Measurements from ENCODE around the gene CPLANE2.
"Not testable (repeated sequence)": the region's sequence is repeated elsewhere in the genome, so short reads cannot be mapped to it uniquely, and the experiment has no call there.

CPLANE2 gene, protein sequence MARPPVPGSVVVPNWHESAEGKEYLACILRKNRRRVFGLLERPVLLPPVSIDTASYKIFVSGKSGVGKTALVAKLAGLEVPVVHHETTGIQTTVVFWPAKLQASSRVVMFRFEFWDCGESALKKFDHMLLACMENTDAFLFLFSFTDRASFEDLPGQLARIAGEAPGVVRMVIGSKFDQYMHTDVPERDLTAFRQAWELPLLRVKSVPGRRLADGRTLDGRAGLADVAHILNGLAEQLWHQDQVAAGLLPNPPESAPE

GRCh38 chr1:16236511-16237342, at the start of gene CPLANE2:
Gene CPLANE2 (minus strand): TSS chr1:16237183. CDS start chr1:16236742, 441 bp downstream.
- peak; percentile 45 for DNase-seq (ENCODE audit: low read depth, low spot score)

DNA sequence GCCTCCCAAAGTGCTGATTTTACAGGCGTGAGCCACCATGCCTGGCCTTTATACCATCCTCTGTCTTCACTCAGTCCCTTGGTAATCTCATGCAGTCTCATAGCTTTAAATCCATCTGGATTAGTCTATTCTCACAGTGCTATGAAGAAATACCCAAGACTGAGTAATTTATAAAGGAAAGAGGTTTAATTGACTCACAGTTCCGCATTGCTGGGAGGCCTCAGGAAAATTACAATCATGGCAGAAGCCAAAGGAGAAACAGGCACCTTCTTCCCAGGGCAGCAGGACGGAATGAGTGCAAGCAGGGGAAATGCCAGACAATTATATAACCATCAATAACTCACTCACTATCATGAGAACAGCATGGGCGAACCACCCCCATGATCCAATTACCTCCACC, 49.1 kb upstream of the CPLANE2 start:
- no peak for DNase-seq (ENCODE audit: low read depth, low spot score)

DNA sequence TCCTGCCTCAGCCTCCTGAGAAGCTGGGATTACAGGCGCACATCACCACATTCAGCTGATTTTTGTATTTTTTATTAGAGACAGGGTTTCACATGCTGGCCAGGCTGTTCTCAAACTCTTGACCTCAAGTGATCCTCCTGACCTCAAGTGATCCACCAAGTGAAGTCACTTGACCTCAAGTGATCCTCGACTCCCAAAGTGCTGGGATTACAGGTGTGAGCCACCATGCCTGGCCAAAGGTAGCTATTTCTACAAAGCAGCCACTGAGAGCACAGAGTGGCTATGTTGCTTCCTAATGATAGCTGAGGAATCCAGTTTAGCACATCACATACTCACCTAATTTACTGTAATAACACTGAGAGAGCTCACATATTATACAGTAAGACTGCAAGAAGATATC, 44.8 kb upstream of the CPLANE2 start:
- DNase-seq (ENCODE audit: low read depth, low spot score) = no peak

DNA sequence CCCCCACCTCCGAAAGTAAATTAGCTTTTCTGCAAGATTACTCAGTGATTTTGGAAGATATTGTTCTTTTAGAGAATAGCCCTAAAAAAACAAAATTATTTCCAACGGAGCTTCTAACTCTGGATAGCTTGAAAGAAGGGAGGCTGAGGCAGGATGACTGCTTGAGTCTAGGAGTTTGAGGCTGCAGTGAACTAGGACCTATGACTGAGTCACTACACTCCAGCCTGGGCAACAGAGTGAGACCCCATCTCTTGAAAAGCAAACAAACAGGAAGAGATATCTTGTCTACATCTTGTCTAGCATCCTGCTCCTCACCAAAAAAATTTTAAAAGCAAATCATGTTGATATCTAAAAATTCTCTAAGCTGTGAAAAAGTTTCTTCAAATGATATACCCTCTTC, 42.2 kb upstream of the CPLANE2 start:
- no peak for DNase-seq (ENCODE audit: low read depth, low spot score)

- no peak for DNase-seq (ENCODE audit: low read depth, low spot score)
Observed at GRCh38 chr1:16276302-16277030, 39.5 kb upstream of the CPLANE2 start.

- DNase-seq (ENCODE audit: low read depth, low spot score) = no peak
Observed at GRCh38 chr1:16275591-16275990, 38.6 kb upstream of the CPLANE2 start.

- no peak for DNase-seq (ENCODE audit: low read depth, low spot score)
Observed at GRCh38 chr1:16267690-16268180, 30.8 kb upstream of the CPLANE2 start.

DNA sequence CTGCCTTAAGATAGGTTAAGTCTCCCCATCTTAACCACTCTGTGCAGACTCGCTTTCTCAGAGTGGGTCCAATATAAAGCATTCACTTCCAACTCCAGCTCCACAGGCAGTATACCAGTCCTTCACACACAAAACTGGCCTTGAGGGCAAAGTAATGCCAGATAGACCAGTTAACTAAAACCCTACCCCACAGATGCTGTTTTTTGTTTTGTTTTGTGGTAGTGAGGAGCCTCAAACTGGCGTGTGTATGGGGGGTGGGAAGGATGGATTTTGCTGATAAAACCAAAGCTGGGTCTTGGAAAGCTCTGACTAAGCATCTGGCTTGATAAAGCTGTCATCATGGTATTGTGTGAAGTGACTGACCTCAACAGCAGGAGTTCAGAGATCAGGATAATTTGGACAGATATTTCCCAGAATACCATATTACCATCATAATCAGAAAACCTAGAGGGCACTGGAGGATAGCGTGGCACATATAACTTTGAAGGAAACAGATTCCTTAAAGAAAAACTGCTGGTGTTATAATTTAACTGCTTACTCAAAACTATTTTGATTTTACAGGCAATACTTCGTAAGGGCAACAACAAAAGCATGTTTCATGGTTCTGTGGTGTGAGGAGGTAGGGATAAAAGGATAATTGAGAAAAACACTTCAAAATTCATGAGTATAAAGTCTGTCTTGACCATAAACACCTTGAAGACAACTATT, 29.6 kb upstream of the CPLANE2 start:
- DNase-seq (ENCODE audit: low read depth, low spot score) = no peak

DNA sequence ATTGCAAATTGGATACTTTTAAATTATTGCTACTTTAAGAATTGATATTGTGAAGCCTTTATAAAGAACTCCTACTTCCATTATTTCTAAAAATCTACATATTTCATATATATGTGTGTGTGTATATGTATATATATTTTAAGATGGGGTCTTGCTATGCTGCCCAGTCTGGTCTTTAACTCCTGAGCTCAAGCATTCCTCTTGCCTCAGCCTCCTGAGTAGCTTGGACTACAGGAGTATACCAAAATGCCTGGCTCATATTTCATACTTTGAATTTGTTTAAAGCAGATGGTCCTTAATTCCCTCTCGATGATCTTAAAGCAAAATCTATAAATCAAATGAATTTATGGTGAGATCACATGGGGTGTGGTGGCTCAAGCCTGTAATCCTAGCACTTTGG, 25.1 kb upstream of the CPLANE2 start:
- no peak for DNase-seq (ENCODE audit: low read depth, low spot score)

DNA sequence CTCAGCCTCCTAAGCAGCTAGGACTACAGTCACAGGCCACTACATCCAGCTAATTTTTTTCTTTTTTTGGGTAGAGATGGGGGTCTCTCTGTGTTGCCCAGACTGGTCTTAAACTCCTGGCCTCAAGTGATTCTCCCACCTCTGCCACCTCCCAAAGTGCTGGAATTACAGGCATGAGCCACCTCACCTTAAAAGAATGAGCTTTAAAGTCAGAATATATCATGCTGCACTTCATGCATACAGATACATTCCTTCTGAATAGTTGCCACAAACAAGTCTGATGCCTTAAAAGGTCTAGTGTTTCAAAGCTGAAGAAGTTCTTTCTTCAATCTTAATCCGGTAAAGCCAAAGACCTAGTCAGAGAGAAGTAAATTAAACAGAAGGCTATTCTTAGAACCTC, 23.8 kb upstream of the CPLANE2 start:
- DNase-seq (ENCODE audit: low read depth, low spot score) = no peak

- DNase-seq (ENCODE audit: low read depth, low spot score) = no peak
Observed at GRCh38 chr1:16258591-16259135, 21.7 kb upstream of the CPLANE2 start.

GRCh38 chr1:16257968-16258367, 21.0 kb upstream of the CPLANE2 start:
- DNase-seq (ENCODE audit: low read depth, low spot score) = no peak

GRCh38 chr1:16257556-16257955, 20.6 kb upstream of the CPLANE2 start:
- not testable (repeated sequence) for DNase-seq (ENCODE audit: low read depth, low spot score)

GRCh38 chr1:16256478-16256877, 19.5 kb upstream of the CPLANE2 start:
- DNase-seq (ENCODE audit: low read depth, low spot score) = no peak

DNA sequence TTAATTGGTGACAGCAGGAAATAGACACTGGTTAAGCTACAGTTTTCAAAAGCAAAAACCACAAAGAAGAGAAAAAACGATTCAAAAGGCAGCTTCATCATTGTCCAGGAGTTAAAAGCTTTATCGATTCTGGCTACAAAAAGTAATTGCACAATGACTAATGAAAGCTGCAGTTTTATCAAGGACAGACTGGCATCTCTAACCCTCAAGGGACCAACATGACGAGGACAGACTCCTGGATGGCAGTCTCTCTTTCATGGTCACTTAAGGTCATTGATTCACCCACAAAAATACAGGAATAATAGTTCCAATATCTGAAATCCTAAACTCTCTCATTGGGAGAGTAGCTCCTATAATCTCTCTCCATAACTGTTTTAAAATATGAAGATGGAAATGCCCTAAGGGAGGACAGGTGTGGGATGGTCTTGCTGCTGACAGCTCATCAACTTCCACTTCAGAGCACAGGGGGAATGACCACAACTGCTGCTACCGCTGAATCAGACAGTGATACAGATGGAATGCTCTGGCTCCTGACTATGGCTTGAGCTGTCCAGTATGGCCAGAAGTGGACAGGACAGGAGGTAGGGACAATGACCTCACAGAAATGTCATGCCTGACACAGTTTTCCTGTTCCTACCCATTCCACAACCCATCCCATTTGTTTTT, 17.4 kb upstream of the CPLANE2 start:
- no peak for DNase-seq (ENCODE audit: low read depth, low spot score)

DNA sequence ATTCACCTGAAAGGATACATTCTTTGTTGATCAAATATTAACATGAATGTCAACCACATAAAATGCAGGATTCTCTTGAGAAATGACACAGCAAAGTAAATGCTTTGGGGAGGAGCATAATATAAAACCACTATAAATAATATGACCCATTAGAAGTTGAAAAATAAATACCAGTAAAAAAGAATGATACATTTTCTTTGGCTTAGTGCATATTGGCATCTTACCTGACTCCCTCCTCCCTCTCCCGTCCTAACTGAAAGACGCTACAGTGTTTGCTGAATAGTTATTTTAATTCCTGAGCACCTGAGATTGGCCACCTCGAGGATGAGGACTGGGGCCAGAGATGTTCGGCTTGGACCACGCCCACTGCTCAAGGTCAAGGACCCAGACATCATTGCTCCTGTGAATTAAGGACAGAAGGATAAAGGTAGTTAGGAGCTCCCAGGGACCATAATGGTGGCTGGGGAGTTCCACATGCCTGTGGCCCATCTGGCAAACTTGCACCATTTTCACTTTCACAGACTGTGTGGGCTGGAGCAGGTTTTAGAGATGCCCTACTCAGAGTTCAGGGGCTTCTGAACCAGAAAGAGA, 16.4 kb upstream of the CPLANE2 start:
- DNase-seq (ENCODE audit: low read depth, low spot score) = no peak

GRCh38 chr1:16252912-16253311, 15.9 kb upstream of the CPLANE2 start:
- DNase-seq (ENCODE audit: low read depth, low spot score) = no peak

DNA sequence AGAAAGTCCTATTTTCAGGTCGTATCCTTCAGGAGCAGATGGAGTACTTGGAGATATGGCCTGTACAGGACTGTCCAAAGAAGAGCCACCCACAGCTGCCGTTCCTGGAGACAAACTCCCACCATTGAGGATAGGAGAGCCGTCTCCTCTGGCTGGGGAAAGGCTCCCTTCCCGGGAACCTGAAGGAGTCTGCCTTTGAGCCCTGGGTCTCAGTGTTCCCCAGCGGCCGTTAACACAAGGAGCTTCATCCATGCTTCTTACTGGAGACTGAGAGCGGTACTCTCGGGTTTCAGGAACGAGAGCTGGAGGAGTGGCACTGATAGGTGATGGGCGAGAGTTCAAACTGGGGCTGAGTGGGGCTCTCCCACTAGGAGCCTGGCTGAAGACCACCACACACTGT, 14.4 kb upstream of the CPLANE2 start:
- no peak for DNase-seq (ENCODE audit: low read depth, low spot score)

- DNase-seq (ENCODE audit: low read depth, low spot score) = no peak
Observed at GRCh38 chr1:16250524-16251251, 13.7 kb upstream of the CPLANE2 start.

Measured in brain pericyte (primary cell).